ENCODE data around the gene GPR78.
A peak's percentile ranks its signal among the peaks of the same experiment; 100 is the strongest.

Gene GPR78

GRCh38 chr4:8546766-8547107 is 33.5 kb upstream of the GPR78 start:
- no peak overlapping the region for H3K23ac ChIP-seq (ENCODE audit: low read depth, low read length, poor library complexity)
- H3K79me1 ChIP-seq (ENCODE audit: low read depth, low read length) = no peaks in the 10 kb centered on the region
- no peak overlapping the region for H4K91ac ChIP-seq (ENCODE audit: low read depth, low read length, poor library complexity)
- H2BK120ac ChIP-seq (ENCODE audit: low read depth, low read length) = no peak overlapping the region
- no peak overlapping the region for H2AFZ ChIP-seq (ENCODE audit: low read length)
- H3K27me3 ChIP-seq (ENCODE audit: control insufficient read depth in 3 of 3, insufficient read depth in 3 of 3, low read depth in 1 of 3, low read length in 3 of 3) = peaks cover 0 to 15% (median 0%) of the 10 kb centered on the region in 3 experiments
- no peak overlapping the region for H4K8ac ChIP-seq (ENCODE audit: low read depth, low read length)
- H3K9me3 ChIP-seq (replicated peaks in 1 of 2; ENCODE audit: control insufficient read depth in 2 of 2, insufficient read depth in 1 of 2, low read depth in 1 of 2, low read length in 2 of 2) = no peaks in the 10 kb centered on the region
- peak overlapping the region; percentile 47 for H2AK5ac ChIP-seq (ENCODE audit: low read depth, low read length)
- H3K4me1 ChIP-seq (ENCODE audit: control insufficient read depth in 2 of 2, insufficient read depth in 1 of 2, low read depth in 1 of 2, low read length in 2 of 2) = no peaks in the 10 kb centered on the region
- H2BK12ac ChIP-seq (ENCODE audit: low read length) = no peak overlapping the region
- no peak overlapping the region for H2BK5ac ChIP-seq (ENCODE audit: low read length)
- no peak for DNase-seq (ENCODE audit: low spot score)
- H3K9ac ChIP-seq (ENCODE audit: low read depth, low read length, poor library complexity) = no peak overlapping the region
- H3K27ac ChIP-seq (replicated peaks; ENCODE audit: low read length) = no peak overlapping the region
- no peaks in the 10 kb centered on the region for H3K36me3 ChIP-seq (replicated peaks in 1 of 2; ENCODE audit: control insufficient read depth in 2 of 2, insufficient read depth in 2 of 2, low read length in 2 of 2)
- H3K4me3 ChIP-seq (ENCODE audit: low read length in 2 of 2) = no peak overlapping the region
- H2BK15ac ChIP-seq (ENCODE audit: low read length) = no peak overlapping the region
- H3K14ac ChIP-seq (ENCODE audit: low read length) = no peak overlapping the region
- H3K4ac ChIP-seq (ENCODE audit: low read length) = no peak overlapping the region
- no CpG with 5 or more reads among the region's 8 CpGs for WGBS, 2 donors (ENCODE audit: extremely low coverage in 2 of 2, insufficient read length in 2 of 2, insufficient replicate concordance in 1 of 2)
- no peak overlapping the region for H3K4me2 ChIP-seq (ENCODE audit: insufficient read depth, low read length, poor library complexity, severe bottlenecking)
- peak overlapping the region; percentile 86 for H3K18ac ChIP-seq (ENCODE audit: low read length)

GRCh38 chr4:8547108-8547911 is 32.9 kb upstream of the GPR78 start:
- Histone ChIP-seq H3K4ac (ENCODE audit: low read length) (no peak overlapping the region), H4K8ac (ENCODE audit: low read depth, low read length) (no peak overlapping the region), H2AK5ac (ENCODE audit: low read depth, low read length) (peak overlapping the region; percentile 80), H3K14ac (ENCODE audit: low read length) (no peak overlapping the region), H3K9ac (ENCODE audit: low read depth, low read length, poor library complexity) (no peak overlapping the region), H3K23ac (ENCODE audit: low read depth, low read length, poor library complexity) (no peak overlapping the region), H3K9me3 (replicated peaks in 1 of 2; ENCODE audit: control insufficient read depth in 2 of 2, insufficient read depth in 1 of 2, low read depth in 1 of 2, low read length in 2 of 2) (no peaks in the 10 kb centered on the region), H3K27ac (replicated peaks; ENCODE audit: low read length) (no peak overlapping the region), H2BK120ac (ENCODE audit: low read depth, low read length) (no peak overlapping the region), H3K4me1 (ENCODE audit: control insufficient read depth in 2 of 2, insufficient read depth in 1 of 2, low read depth in 1 of 2, low read length in 2 of 2) (no peaks in the 10 kb centered on the region), H3K79me1 (ENCODE audit: low read depth, low read length) (no peaks in the 10 kb centered on the region), H2BK15ac (ENCODE audit: low read length) (no peak overlapping the region), H3K4me3 (ENCODE audit: low read length in 2 of 2) (no peak overlapping the region), H2BK12ac (ENCODE audit: low read length) (no peak overlapping the region), H3K18ac (ENCODE audit: low read length) (no peak overlapping the region), H3K36me3 (replicated peaks in 1 of 2; ENCODE audit: control insufficient read depth in 2 of 2, insufficient read depth in 2 of 2, low read length in 2 of 2) (no peaks in the 10 kb centered on the region), H3K27me3 (ENCODE audit: control insufficient read depth in 3 of 3, insufficient read depth in 3 of 3, low read depth in 1 of 3, low read length in 3 of 3) (peaks cover 0 to 17% (median 0%) of the 10 kb centered on the region in 3 experiments), H4K91ac (ENCODE audit: low read depth, low read length, poor library complexity) (no peak overlapping the region), H2AFZ (ENCODE audit: low read length) (no peak overlapping the region), H3K4me2 (ENCODE audit: insufficient read depth, low read length, poor library complexity, severe bottlenecking) (no peak overlapping the region), H2BK5ac (ENCODE audit: low read length) (no peak overlapping the region)
- DNase-seq (ENCODE audit: low spot score) = peak; percentile 17
- no CpG with 5 or more reads among the region's 16 CpGs for WGBS, 2 donors (ENCODE audit: extremely low coverage in 2 of 2, insufficient read length in 2 of 2, insufficient replicate concordance in 1 of 2)

- peak overlapping the region; percentile 48 for H3K23ac ChIP-seq (ENCODE audit: low read depth, low read length, poor library complexity)
- H4K8ac ChIP-seq (ENCODE audit: low read depth, low read length) = no peak overlapping the region
- H3K4me3 ChIP-seq (ENCODE audit: low read length in 2 of 2) = no peak overlapping the region
- H2AK5ac ChIP-seq (ENCODE audit: low read depth, low read length) = peak overlapping the region; percentile 80
- no peak overlapping the region for H2BK120ac ChIP-seq (ENCODE audit: low read depth, low read length)
- H3K18ac ChIP-seq (ENCODE audit: low read length) = peak overlapping the region; percentile 6
- no peak overlapping the region for H3K4me2 ChIP-seq (ENCODE audit: insufficient read depth, low read length, poor library complexity, severe bottlenecking)
- DNase-seq (ENCODE audit: low spot score) = no peak
- H2BK5ac ChIP-seq (ENCODE audit: low read length) = no peak overlapping the region
- H3K36me3 ChIP-seq (replicated peaks in 1 of 2; ENCODE audit: control insufficient read depth in 2 of 2, insufficient read depth in 2 of 2, low read length in 2 of 2) = no peaks in the 10 kb centered on the region
- peaks cover 0 to 18% (median 0%) of the 10 kb centered on the region in 3 experiments for H3K27me3 ChIP-seq (ENCODE audit: control insufficient read depth in 3 of 3, insufficient read depth in 3 of 3, low read depth in 1 of 3, low read length in 3 of 3)
- no peak overlapping the region for H4K91ac ChIP-seq (ENCODE audit: low read depth, low read length, poor library complexity)
- H2BK12ac ChIP-seq (ENCODE audit: low read length) = peak overlapping the region; percentile 69
- H3K9ac ChIP-seq (ENCODE audit: low read depth, low read length, poor library complexity) = no peak overlapping the region
- no peak overlapping the region for H3K4ac ChIP-seq (ENCODE audit: low read length)
- no peaks in the 10 kb centered on the region for H3K4me1 ChIP-seq (ENCODE audit: control insufficient read depth in 2 of 2, insufficient read depth in 1 of 2, low read depth in 1 of 2, low read length in 2 of 2)
- no peak overlapping the region for H3K14ac ChIP-seq (ENCODE audit: low read length)
- H3K9me3 ChIP-seq (replicated peaks in 1 of 2; ENCODE audit: control insufficient read depth in 2 of 2, insufficient read depth in 1 of 2, low read depth in 1 of 2, low read length in 2 of 2) = no peaks in the 10 kb centered on the region
- no peak overlapping the region for H3K27ac ChIP-seq (replicated peaks; ENCODE audit: low read length)
- H2BK15ac ChIP-seq (ENCODE audit: low read length) = no peak overlapping the region
- H2AFZ ChIP-seq (ENCODE audit: low read length) = no peak overlapping the region
- H3K79me1 ChIP-seq (ENCODE audit: low read depth, low read length) = no peaks in the 10 kb centered on the region
- no CpG with 5 or more reads among the region's 16 CpGs for WGBS, 2 donors (ENCODE audit: extremely low coverage in 2 of 2, insufficient read length in 2 of 2, insufficient replicate concordance in 1 of 2)
These were observed 32.1 kb upstream of the GPR78 start for GRCh38 chr4:8547912-8548730.

GRCh38 chr4:8548731-8549351 is 31.4 kb upstream of the GPR78 start:
- Histone ChIP-seq H3K4ac (ENCODE audit: low read length) (no peak overlapping the region), H3K9ac (ENCODE audit: low read depth, low read length, poor library complexity) (no peak overlapping the region), H4K91ac (ENCODE audit: low read depth, low read length, poor library complexity) (no peak overlapping the region), H3K36me3 (replicated peaks in 1 of 2; ENCODE audit: control insufficient read depth in 2 of 2, insufficient read depth in 2 of 2, low read length in 2 of 2) (no peaks in the 10 kb centered on the region), H3K27ac (replicated peaks; ENCODE audit: low read length) (no peak overlapping the region), H2BK5ac (ENCODE audit: low read length) (no peak overlapping the region), H4K8ac (ENCODE audit: low read depth, low read length) (no peak overlapping the region), H3K9me3 (replicated peaks in 1 of 2; ENCODE audit: control insufficient read depth in 2 of 2, insufficient read depth in 1 of 2, low read depth in 1 of 2, low read length in 2 of 2) (no peaks in the 10 kb centered on the region), H3K27me3 (ENCODE audit: control insufficient read depth in 3 of 3, insufficient read depth in 3 of 3, low read depth in 1 of 3, low read length in 3 of 3) (peaks cover 0 to 18% (median 0%) of the 10 kb centered on the region in 3 experiments), H2BK120ac (ENCODE audit: low read depth, low read length) (no peak overlapping the region), H3K79me1 (ENCODE audit: low read depth, low read length) (no peaks in the 10 kb centered on the region), H3K18ac (ENCODE audit: low read length) (no peak overlapping the region), H2BK12ac (ENCODE audit: low read length) (no peak overlapping the region), H3K23ac (ENCODE audit: low read depth, low read length, poor library complexity) (no peak overlapping the region), H3K4me2 (ENCODE audit: insufficient read depth, low read length, poor library complexity, severe bottlenecking) (no peak overlapping the region), H3K14ac (ENCODE audit: low read length) (no peak overlapping the region), H3K4me3 (ENCODE audit: low read length in 2 of 2) (no peak overlapping the region), H2AK5ac (ENCODE audit: low read depth, low read length) (no peak overlapping the region), H3K4me1 (ENCODE audit: control insufficient read depth in 2 of 2, insufficient read depth in 1 of 2, low read depth in 1 of 2, low read length in 2 of 2) (no peaks in the 10 kb centered on the region), H2AFZ (ENCODE audit: low read length) (no peak overlapping the region), H2BK15ac (ENCODE audit: low read length) (no peak overlapping the region)
- DNase-seq (ENCODE audit: low spot score) = no peak
- WGBS, 2 donors (ENCODE audit: extremely low coverage in 2 of 2, insufficient read length in 2 of 2, insufficient replicate concordance in 1 of 2) = no CpG with 5 or more reads among the region's 14 CpGs
